HFF-Myc (cell line): ENCODE data around the gene TREML4.

ENCODE experiments used
- DNase-seq: peaks from one replicate; pipeline ENCODE4 v3.0.0-alpha.2; 2011; ENCODE audit warnings: low read depth; ENCODE audit errors: extremely low read depth
- H3K4me3 ChIP-seq: replicated peaks from 2 replicates; pipeline ENCODE4 v1.5.1; 2011; ENCODE audit warnings: low read depth, mild to moderate bottlenecking, control low read depth, low read length
- CTCF ChIP-seq: IDR thresholded peaks from 2 replicates; pipeline ENCODE4 v1.5.1; 2012; ENCODE audit warnings: mild to moderate bottlenecking, low read depth, low read length, control low read depth; ENCODE audit errors: missing control alignments

TREML4 gene

DNA sequence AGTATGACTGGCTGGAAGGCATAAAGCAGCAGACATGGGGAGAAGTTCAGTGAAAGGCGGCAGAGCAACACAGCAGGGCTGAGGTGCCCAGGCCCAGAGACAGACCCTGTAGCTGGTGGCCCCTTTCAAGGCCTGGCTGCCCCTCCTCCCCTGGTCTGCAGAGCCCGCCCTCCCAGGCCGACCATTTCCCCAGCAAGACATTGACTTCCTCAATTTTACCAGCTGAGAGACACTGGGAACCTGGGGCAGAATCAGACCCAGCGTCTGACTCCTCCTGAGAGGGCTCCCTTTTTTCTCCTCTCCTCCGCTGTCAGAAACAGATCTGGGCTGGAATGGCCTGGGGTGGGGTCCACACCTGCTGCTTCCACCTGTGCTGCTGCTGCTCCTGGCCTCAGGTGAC, at the start of gene TREML4:
TSS of gene TREML4 (plus strand) at position 254 of the 400 bp plus-strand sequence. CDS start at position 333, 79 bp downstream.
- no peak for TF ChIP-seq CTCF
- no peak within 1 kb of the TSS for H3K4me3 ChIP-seq
- DNase-seq: no peak

GRCh38 chr6:41179163-41179562, 49.0 kb upstream of the TREML4 start:
- DNase-seq: no peak
- no peak for TF ChIP-seq CTCF
- no peak overlapping the region for H3K4me3 ChIP-seq

GRCh38 chr6:41181566-41181965, 46.6 kb upstream of the TREML4 start:
- DNase-seq: no peak
- H3K4me3 ChIP-seq: no peak overlapping the region
- no peak for TF ChIP-seq CTCF

DNA sequence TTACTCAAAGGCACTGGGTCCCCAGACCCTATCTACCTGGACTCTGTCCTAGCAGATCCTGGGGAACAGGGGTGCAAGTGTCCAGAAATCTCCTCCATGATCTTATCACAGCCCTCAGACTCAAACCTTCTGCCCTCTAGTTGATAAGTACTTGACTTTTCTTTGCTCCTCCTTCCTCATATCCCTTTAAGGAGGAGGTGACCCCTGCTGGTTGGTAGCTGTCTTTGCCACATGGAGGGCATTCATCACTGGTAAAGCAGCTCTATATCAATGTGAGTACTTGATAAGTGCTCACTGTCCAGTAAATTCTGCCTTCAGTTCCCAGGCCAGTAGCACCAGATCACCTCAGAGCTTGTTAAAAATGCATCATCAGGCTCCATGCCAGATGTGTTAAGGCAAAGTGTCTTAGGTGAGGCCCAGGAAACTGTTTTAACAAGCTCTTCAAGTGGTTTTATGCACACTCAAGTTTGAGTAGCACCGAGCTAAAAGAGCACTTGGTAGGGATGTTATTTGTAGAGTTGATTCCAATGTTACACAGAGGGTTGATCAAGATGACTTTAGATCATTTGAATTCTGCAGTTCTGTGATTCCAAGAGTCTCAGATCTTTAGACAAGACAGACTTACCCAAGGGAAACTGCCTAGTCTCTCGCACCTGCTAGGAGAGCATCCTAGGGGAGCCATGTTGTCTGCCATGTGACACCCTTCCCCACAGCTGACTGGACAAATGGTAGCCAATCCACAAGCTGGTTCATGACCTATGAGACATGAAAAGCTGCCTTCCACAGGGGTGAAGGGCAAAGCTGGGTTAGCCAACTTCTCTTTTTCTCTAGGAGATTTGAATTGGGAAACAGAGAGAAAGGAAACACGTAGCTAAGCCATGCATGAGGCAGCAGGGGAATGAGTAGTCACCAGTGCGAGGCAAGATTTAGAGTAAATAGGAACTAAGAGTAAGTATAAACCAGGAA, 45.8 kb upstream of the TREML4 start:
- H3K4me3 ChIP-seq: no peak overlapping the region

GRCh38 chr6:41184761-41185160, 43.4 kb upstream of the TREML4 start:
- no peak for DNase-seq
- no peak overlapping the region for H3K4me3 ChIP-seq
- no peak for TF ChIP-seq CTCF

More for the DNA sequence above, 45.8 kb upstream of the TREML4 start:
- peak; percentile 68 for TF ChIP-seq CTCF
- DNase-seq: peak; percentile 12

DNA sequence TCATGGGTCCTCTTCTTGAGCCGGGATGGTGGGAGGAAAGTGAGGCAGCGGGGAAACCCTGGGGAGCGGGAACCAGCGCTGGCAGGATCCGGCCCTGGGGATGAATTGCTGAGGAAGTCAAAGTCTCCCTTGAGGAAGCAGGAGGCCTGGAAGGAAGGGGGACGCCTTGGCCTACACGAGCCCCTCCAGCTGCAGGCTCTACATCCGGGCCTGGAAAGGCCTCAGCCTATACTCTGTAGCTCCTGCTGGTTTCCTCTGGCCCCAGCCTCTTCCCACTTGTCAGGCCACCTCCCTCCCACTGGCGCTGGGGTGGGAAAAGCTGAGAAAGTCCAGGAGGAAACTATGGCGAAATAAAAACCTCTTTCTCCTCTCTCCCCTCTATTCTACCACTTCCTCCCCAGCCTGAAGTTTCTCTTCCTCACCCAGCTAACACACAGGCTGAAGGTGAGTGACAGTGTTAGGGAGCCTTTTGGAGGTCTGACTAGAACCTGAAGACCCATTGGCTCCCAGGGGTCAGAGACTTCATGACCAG, 42.1 kb upstream of the TREML4 start:
- no peak for DNase-seq
- TF ChIP-seq CTCF: no peak
- no peak overlapping the region for H3K4me3 ChIP-seq
